ENCODE measurements around the gene BMP2.

The BMP2 gene

GRCh38 chr20:6783752-6784151 lies 16.3 kb downstream of the BMP2 start:
- no peak overlapping the region for H3K4me2 ChIP-seq (ENCODE audit: low read length)
- H3F3A ChIP-seq (ENCODE audit: insufficient read depth, low read length): no peaks in the 10 kb centered on the region
- H3K4me3 ChIP-seq (ENCODE audit: low read depth, low read length, poor library complexity, severe bottlenecking): no peak overlapping the region
- TF ChIP-seq CTCF (IDR thresholded peaks at IDR 0.05; ENCODE audit: low read length) (no peak), EZH2 (IDR thresholded peaks at IDR 0.05; ENCODE audit: borderline replicate concordance, low read length) (no peak)
- no peak overlapping the region for H3K9ac ChIP-seq (ENCODE audit: low read length)
- H3K9me3 ChIP-seq (ENCODE audit: low read length): no peaks in the 10 kb centered on the region
- no peaks in the 10 kb centered on the region for H3K79me2 ChIP-seq (ENCODE audit: insufficient read depth, low read length)
- no peaks in the 10 kb centered on the region for H4K20me1 ChIP-seq (ENCODE audit: insufficient read depth, low read length)
- H3K36me3 ChIP-seq (ENCODE audit: insufficient read depth, low read length): no peaks in the 10 kb centered on the region
- no peaks in the 10 kb centered on the region for H3K4me1 ChIP-seq (ENCODE audit: insufficient read depth, low read length, severe bottlenecking)
- H3K27ac ChIP-seq (ENCODE audit: low read depth, low read length, poor library complexity, severe bottlenecking): no peak overlapping the region
- no peaks in the 10 kb centered on the region for H3K9me2 ChIP-seq (ENCODE audit: low read depth, low read length)
- H2AFZ ChIP-seq (ENCODE audit: low read length): no peak overlapping the region
- H3K27me3 ChIP-seq (ENCODE audit: insufficient read depth, low read length): no peaks in the 10 kb centered on the region

DNA sequence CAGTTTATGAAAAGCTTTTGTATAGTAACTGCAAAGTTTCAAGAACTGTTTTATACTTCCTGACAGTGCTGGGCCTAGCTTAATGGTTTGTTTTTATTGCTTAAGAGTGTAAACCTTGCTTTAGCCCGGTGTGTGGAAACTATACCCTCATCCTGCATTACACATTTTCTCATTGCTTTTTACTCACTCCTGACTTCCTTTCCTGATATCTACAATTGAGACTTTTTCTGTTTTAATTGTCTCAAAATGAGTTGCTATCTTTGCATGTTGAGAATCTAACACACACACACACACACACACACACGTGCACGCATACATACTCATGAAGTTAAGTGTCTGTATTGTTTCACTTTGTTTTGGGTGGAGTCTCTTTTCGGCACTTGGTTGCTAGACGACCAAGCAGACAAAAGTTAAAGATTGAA lies 16.7 kb downstream of the BMP2 start:
- Histone ChIP-seq H3K79me2 (ENCODE audit: insufficient read depth, low read length) (no peaks in the 10 kb centered on the region), H3K36me3 (ENCODE audit: insufficient read depth, low read length) (no peaks in the 10 kb centered on the region), H3K9me2 (ENCODE audit: low read depth, low read length) (no peaks in the 10 kb centered on the region), H3K4me2 (ENCODE audit: low read length) (no peak overlapping the region), H3K9ac (ENCODE audit: low read length) (no peak overlapping the region), H3K9me3 (ENCODE audit: low read length) (no peaks in the 10 kb centered on the region), H3F3A (ENCODE audit: insufficient read depth, low read length) (no peaks in the 10 kb centered on the region), H4K20me1 (ENCODE audit: insufficient read depth, low read length) (no peaks in the 10 kb centered on the region), H3K27me3 (ENCODE audit: insufficient read depth, low read length) (no peaks in the 10 kb centered on the region), H3K4me1 (ENCODE audit: insufficient read depth, low read length, severe bottlenecking) (no peaks in the 10 kb centered on the region), H3K4me3 (ENCODE audit: low read depth, low read length, poor library complexity, severe bottlenecking) (no peak overlapping the region), H2AFZ (ENCODE audit: low read length) (no peak overlapping the region), H3K27ac (ENCODE audit: low read depth, low read length, poor library complexity, severe bottlenecking) (no peak overlapping the region)
- TF ChIP-seq CTCF (IDR thresholded peaks at IDR 0.05; ENCODE audit: low read length) (no peak), EZH2 (IDR thresholded peaks at IDR 0.05; ENCODE audit: borderline replicate concordance, low read length) (no peak)

- Histone ChIP-seq H3K79me2 (ENCODE audit: insufficient read depth, low read length) (no peaks in the 10 kb centered on the region), H3K4me2 (ENCODE audit: low read length) (no peak overlapping the region), H2AFZ (ENCODE audit: low read length) (no peak overlapping the region), H3K9me2 (ENCODE audit: low read depth, low read length) (no peaks in the 10 kb centered on the region), H4K20me1 (ENCODE audit: insufficient read depth, low read length) (no peaks in the 10 kb centered on the region), H3K4me1 (ENCODE audit: insufficient read depth, low read length, severe bottlenecking) (no peaks in the 10 kb centered on the region), H3K36me3 (ENCODE audit: insufficient read depth, low read length) (no peaks in the 10 kb centered on the region), H3K27ac (ENCODE audit: low read depth, low read length, poor library complexity, severe bottlenecking) (no peak overlapping the region), H3F3A (ENCODE audit: insufficient read depth, low read length) (no peaks in the 10 kb centered on the region), H3K9me3 (ENCODE audit: low read length) (no peaks in the 10 kb centered on the region), H3K4me3 (ENCODE audit: low read depth, low read length, poor library complexity, severe bottlenecking) (no peak overlapping the region), H3K27me3 (ENCODE audit: insufficient read depth, low read length) (no peaks in the 10 kb centered on the region), H3K9ac (ENCODE audit: low read length) (no peak overlapping the region)
- TF ChIP-seq EZH2 (IDR thresholded peaks at IDR 0.05; ENCODE audit: borderline replicate concordance, low read length): no peak
- TF ChIP-seq CTCF (IDR thresholded peaks at IDR 0.05; ENCODE audit: low read length): no peak
Observed at GRCh38 chr20:6784767-6785166, 17.3 kb downstream of the BMP2 start.

Measured in OCI-LY1 (cell line).